Upper lobe of left lung (tissue), 6 donors: Measurements from ENCODE around the gene CCDC14. TPM values are rescaled to one million over a fixed set of nuclear protein-coding genes. Genes with fewer than 3 reads are reported as not detected.

Experiments used
- ATAC-seq, 2 donors: fragments of 200-7000 bp; cut with Tn5 transposase; one replicate each; pipeline ENCODE4 v1.9.1; 2022; ENCODE audit warnings: mild to moderate bottlenecking in 2 of 2, moderate library complexity in 2 of 2; ENCODE audit not compliant: low FRiP score in 2 of 2
- DNase-seq, 2 donors: peaks; one replicate each; pipeline ENCODE4 v3.0.0-alpha.2; 2019 to 2020
- H3K27ac ChIP-seq, 4 donors: fragments of 200-600 bp; sonication (generic); one replicate each; pipeline ENCODE4 v1.5.1; 2016 to 2019
- H3K27me3 ChIP-seq, 4 donors: fragments of 200-600 bp; sonication (generic); one replicate each; pipeline ENCODE4 v1.5.1; 2017 to 2019
- H3K36me3 ChIP-seq, 4 donors: fragments of 200-600 bp; sonication (generic); one replicate each; pipeline ENCODE4 v1.5.1; 2016 to 2019
- H3K4me1 ChIP-seq, 4 donors: fragments of 200-600 bp; sonication (generic); one replicate each; pipeline ENCODE4 v1.5.1; 2018 to 2019
- H3K4me3 ChIP-seq, 4 donors: fragments of 200-600 bp; sonication (generic); one replicate each; pipeline ENCODE4 v1.5.1; 2017 to 2019; ENCODE audit warnings: mild to moderate bottlenecking in 2 of 4, moderate library complexity in 1 of 4
- H3K9me3 ChIP-seq, 4 donors: fragments of 200-600 bp; sonication (generic); one replicate each; pipeline ENCODE4 v1.5.1; 2018 to 2019
- EP300 ChIP-seq, 4 donors: sonication (generic); formaldehyde crosslinking; IDR thresholded peaks; one replicate each; pipeline ENCODE4 v1.5.1; 2017; ENCODE audit warnings: antibody characterized with exemption in 4 of 4, control low read depth in 2 of 4
- POLR2A ChIP-seq, 4 donors: fragments of 450-650 bp; IDR thresholded peaks; one replicate each; pipeline ENCODE4 v1.5.1; 2016 to 2017; ENCODE audit warnings: antibody characterized with exemption in 4 of 4, mild to moderate bottlenecking in 2 of 4
- POLR2AphosphoS5 ChIP-seq, 2 donors: sonication (generic); formaldehyde crosslinking; IDR thresholded peaks; one replicate each; pipeline ENCODE4 v1.5.1; 2017; ENCODE audit warnings: antibody characterized with exemption in 2 of 2
- WGBS, 2 donors: methylation state at CpG; one replicate each; pipeline ENCODE4 v1.1.5; 2017 to 2018; 5-methylcytosine and 5-hydroxymethylcytosine counted together
- total RNA-seq, 6 donors: library from RNA; depleted of rRNA in 4 of 6; stranded (reverse); fragments of >200 nt in 4 of 6; gene quantifications; one replicate each; pipeline versions ENCODE4 v1.1.0 to v1.2.1, GENCODE V29; 2016 to 2021
- TF ChIP-seq, protein P1 (sequence below), 6 experiments: fragments of 450-650 bp in 4 of 6; fragments of 200-600 bp in 2 of 6; sonication (generic) in 2 of 6; IDR thresholded peaks; one replicate each; pipeline ENCODE4 v1.5.1; 2016 to 2019; ENCODE audit warnings: antibody characterized with exemption in 6 of 6
- donor health status: DM: no; HTN: no; CAD: no; lungs with moderate emphysema.
- donor health status: DM: no; HTN: yes; CAD: no; lungs with severe emphysema.

Gene CCDC14
- total RNA-seq, 6 donors from 2014 or later, result 23.3 to 149 (median 42.5) TPM

DNA sequence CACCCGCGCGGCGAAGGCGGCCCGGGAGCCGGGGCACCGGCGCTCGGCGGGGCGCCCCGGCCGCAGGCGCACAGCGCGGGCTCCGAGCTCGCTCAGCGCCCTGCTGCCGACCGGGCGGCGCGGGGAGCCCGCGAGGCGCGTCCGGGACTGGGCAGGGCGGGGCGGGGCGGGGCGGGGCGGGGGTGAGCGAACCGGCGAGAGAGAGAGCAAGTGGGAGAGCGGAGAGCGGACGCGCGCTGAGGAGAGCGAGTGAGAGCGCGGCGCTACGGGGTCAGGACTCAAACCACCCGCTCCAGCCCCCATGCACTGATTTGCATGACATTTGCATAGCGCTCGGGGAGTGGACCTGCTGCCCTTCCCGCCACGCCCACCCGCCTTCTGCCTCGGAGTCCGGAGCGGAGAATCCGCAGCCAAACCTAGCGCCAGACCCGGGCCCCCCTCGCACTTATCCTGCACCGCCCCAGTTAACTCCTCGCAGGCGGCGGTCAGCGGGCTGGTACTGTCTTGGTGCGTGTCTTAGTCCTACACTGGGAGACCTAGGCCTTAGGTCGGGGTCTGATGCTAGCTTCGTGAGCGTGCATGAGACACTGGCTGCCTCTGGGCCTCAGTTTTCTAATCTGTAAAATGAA is 76.7 kb downstream of the CCDC14 start, which contains the start of gene MYLK:
Gene MYLK (minus strand): TSS at position 130 of the 629 bp plus-strand sequence. CDS start 90,491 bp downstream, outside the sequence.
- no peak within 1 kb of the TSS for H3K27ac ChIP-seq
- TF ChIP-seq, protein P1, sequence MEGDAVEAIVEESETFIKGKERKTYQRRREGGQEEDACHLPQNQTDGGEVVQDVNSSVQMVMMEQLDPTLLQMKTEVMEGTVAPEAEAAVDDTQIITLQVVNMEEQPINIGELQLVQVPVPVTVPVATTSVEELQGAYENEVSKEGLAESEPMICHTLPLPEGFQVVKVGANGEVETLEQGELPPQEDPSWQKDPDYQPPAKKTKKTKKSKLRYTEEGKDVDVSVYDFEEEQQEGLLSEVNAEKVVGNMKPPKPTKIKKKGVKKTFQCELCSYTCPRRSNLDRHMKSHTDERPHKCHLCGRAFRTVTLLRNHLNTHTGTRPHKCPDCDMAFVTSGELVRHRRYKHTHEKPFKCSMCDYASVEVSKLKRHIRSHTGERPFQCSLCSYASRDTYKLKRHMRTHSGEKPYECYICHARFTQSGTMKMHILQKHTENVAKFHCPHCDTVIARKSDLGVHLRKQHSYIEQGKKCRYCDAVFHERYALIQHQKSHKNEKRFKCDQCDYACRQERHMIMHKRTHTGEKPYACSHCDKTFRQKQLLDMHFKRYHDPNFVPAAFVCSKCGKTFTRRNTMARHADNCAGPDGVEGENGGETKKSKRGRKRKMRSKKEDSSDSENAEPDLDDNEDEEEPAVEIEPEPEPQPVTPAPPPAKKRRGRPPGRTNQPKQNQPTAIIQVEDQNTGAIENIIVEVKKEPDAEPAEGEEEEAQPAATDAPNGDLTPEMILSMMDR (IDR thresholded peaks at IDR 0.05), result no peak
- TF ChIP-seq EP300 (IDR thresholded peaks at IDR 0.05) (no peak), POLR2AphosphoS5 (IDR thresholded peaks at IDR 0.05) (no peak), POLR2A (IDR thresholded peaks at IDR 0.05) (no peak)
- peaks cover 0 to 14% (median 8%) of the 10 kb centered on the region in 4 donors for H3K4me1 ChIP-seq
- ATAC-seq, result peak; percentile 89 to 90
- no peaks in the 10 kb centered on the region for H3K36me3 ChIP-seq
- WGBS, 2 donors, result 2 to 10% methylated on average over 2 to 18 of the region's 70 CpGs
- peaks cover 0 to 3% (median 0%) of the 10 kb centered on the region in 4 donors for H3K27me3 ChIP-seq
- H3K9me3 ChIP-seq, result no peaks in the 10 kb centered on the region
- peak; percentile 86 to 88 for DNase-seq
- peak within 1 kb of the TSS; percentile 25 to 53 (median 46) for H3K4me3 ChIP-seq

DNA sequence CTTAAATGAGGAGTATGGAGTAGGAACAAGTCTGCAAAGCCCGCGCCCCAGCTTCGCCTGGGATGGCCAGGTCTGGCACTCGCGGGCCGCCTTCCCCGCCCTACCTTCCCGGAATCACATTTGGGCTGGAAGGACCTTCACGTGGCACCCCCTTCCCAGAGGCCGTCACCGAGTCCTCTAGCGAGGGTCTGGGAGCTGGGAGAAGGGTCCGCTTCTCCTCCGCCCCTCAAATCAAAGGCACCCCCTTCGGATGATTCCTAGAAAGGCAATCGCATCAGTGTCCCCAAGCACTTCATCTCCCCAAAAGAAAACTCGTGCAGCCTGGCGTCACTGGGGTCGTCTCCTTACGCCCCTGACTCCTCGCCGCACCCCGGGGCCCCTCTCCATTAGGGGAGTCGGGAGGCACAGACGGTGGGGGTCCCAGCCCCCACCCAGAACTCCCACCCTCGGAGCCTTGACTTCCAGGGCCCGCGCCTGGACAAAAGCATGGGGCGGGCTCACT is 77.3 kb downstream of the CCDC14 start:
- peak overlapping the region; percentile 25 to 53 (median 46) for H3K4me3 ChIP-seq
- ATAC-seq (no peak), DNase-seq (peak in 1 of 2 donors; percentile 58)
- H3K36me3 ChIP-seq, result no peaks in the 10 kb centered on the region
- no peaks in the 10 kb centered on the region for H3K9me3 ChIP-seq
- peaks cover 0 to 14% (median 8%) of the 10 kb centered on the region in 4 donors for H3K4me1 ChIP-seq
- no peak overlapping the region for H3K27ac ChIP-seq
- 5 to 11% methylated on average over 4 to 22 of the region's 29 CpGs for WGBS, 2 donors
- H3K27me3 ChIP-seq, result peaks cover 0 to 3% (median 0%) of the 10 kb centered on the region in 4 donors
- TF ChIP-seq EP300 (IDR thresholded peaks at IDR 0.05), result no peak
- TF ChIP-seq POLR2A (IDR thresholded peaks at IDR 0.05), result no peak
- TF ChIP-seq POLR2AphosphoS5 (IDR thresholded peaks at IDR 0.05), result no peak
- TF ChIP-seq, protein P1 (IDR thresholded peaks at IDR 0.05), result no peak

DNA sequence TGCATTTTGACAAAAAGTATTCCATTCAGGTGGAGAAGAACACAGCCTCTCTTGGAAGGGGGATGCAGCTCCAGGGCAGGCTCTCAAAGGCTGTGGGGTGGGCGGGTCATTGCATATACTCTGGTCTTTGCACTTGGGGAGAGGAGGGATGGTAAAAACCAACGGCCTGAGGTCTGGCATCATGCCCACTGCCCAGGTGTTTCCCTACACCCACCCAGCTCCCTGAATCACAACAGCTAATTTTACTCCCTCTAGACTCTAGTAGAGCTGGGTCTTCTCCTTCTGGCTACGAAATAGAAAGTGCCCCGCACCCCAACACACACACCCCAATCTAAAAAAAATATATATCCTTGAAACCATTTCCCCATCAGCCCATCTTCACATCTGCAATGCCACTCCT is 77.9 kb downstream of the CCDC14 start:
- TF ChIP-seq EP300 (IDR thresholded peaks at IDR 0.05), result no peak
- TF ChIP-seq, protein P1 (IDR thresholded peaks at IDR 0.05), result no peak
- TF ChIP-seq POLR2AphosphoS5 (IDR thresholded peaks at IDR 0.05), result no peak
- H3K9me3 ChIP-seq, result no peaks in the 10 kb centered on the region
- DNase-seq (no peak), ATAC-seq (no peak)
- H3K36me3 ChIP-seq, result no peaks in the 10 kb centered on the region
- H3K4me3 ChIP-seq, result peak overlapping the region in 3 of 4 donors; percentile 41 to 53 (median 52)
- 51 to 58% methylated on average over 4 of the region's 4 CpGs for WGBS, 2 donors
- peaks cover 0 to 3% (median 0%) of the 10 kb centered on the region in 4 donors for H3K27me3 ChIP-seq
- peaks cover 0 to 14% (median 8%) of the 10 kb centered on the region in 4 donors for H3K4me1 ChIP-seq
- H3K27ac ChIP-seq, result no peak overlapping the region

DNA sequence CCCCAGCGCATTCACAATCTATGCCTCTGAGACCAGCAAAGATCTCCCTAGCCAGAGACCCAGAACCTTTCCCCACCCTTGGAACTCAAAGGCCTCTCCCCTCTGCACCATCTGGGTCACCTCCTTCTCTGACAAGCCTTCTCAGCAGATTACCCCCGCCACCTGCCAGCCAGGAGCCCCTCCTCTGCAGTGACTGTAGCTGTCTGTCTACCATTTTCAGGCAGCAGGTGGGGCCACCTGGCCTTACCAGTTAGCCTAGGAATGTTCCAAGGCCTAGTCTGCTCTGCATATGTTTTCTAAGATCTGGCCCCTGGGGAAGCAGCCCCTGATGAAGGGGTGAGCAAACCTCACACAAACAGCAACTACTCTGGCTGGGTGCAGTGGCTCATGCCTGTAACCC is 79.3 kb downstream of the CCDC14 start:
- no peak for TF ChIP-seq POLR2A (IDR thresholded peaks at IDR 0.05)
- TF ChIP-seq POLR2AphosphoS5 (IDR thresholded peaks at IDR 0.05), result no peak
- no peak for TF ChIP-seq EP300 (IDR thresholded peaks at IDR 0.05)
- peaks cover 0 to 14% (median 8%) of the 10 kb centered on the region in 4 donors for H3K4me1 ChIP-seq
- 86 to 100% methylated on average over 2 of the region's 2 CpGs for WGBS, 2 donors
- no peak overlapping the region for H3K27ac ChIP-seq
- H3K36me3 ChIP-seq, result no peaks in the 10 kb centered on the region
- ATAC-seq (no peak), DNase-seq (no peak)
- H3K27me3 ChIP-seq, result peaks cover 0 to 3% (median 0%) of the 10 kb centered on the region in 4 donors
- H3K9me3 ChIP-seq, result no peaks in the 10 kb centered on the region
- H3K4me3 ChIP-seq, result no peak overlapping the region

DNA sequence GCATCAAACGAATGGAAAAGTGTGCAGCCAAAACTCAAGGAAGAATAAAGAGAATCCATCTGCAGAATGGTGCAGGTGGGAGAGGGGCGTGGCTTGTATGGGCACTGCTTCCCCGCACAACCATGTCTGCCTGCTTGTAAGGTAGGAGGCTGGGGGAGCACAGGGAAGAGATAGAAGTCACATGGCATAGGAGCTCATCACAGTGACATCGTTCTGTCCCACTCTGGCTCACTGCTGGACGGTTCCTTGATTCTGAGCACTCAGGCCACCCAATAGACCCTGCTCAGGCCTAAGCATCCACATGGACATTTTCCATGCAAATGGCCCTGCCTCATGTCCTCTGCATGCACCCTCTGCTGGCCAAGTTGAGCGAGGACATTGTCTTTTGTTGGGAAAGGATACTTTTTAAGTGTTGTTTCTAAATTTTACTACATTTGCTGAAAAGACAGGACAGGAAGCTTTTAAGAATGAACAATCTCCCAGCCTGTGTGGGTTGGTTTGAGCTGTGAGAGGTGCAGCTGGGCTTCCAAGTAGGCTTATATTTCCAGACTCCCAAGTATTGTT is 79.9 kb downstream of the CCDC14 start:
- no peaks in the 10 kb centered on the region for H3K9me3 ChIP-seq
- WGBS, 2 donors, result 84 to 86% methylated on average over 6 of the region's 6 CpGs
- H3K36me3 ChIP-seq, result no peaks in the 10 kb centered on the region
- peaks cover 0 to 14% (median 8%) of the 10 kb centered on the region in 4 donors for H3K4me1 ChIP-seq
- TF ChIP-seq, protein P1 (IDR thresholded peaks at IDR 0.05), result peak in 2 of 6 experiments; percentile 8 to 28
- no peak for TF ChIP-seq EP300 (IDR thresholded peaks at IDR 0.05)
- ATAC-seq (no peak), DNase-seq (no peak)
- no peak overlapping the region for H3K27ac ChIP-seq
- peaks cover 0 to 3% (median 0%) of the 10 kb centered on the region in 4 donors for H3K27me3 ChIP-seq
- H3K4me3 ChIP-seq, result no peak overlapping the region
